ENCODE results near the gene FLOT1.
"Not testable (repeated sequence)": the region's sequence is repeated elsewhere in the genome, so short reads cannot be mapped to it uniquely, and the experiment has no call there.

FLOT1 gene

GRCh38 chr6:30723159-30723842 lies 19.2 kb downstream of the FLOT1 start:
- not testable (repeated sequence) for DNase-seq (ENCODE audit: low spot score)

GRCh38 chr6:30722280-30723112 lies 20.0 kb downstream of the FLOT1 start:
- DNase-seq (ENCODE audit: low spot score) = peak; percentile 71

DNA sequence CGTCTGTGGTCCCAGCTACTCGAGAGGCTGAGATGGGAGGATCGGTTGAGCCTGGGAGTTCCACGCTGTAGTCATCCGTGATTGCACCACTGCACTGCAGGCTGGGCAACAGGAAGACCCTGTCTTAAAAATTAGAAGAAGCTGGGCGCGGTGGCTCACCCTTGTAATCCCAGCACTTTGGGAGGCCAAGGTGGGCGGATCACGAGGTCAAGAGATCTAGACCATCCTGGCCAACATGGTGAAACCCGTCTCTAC lies 20.5 kb downstream of the FLOT1 start:
- not testable (repeated sequence) for DNase-seq (ENCODE audit: low spot score)

GRCh38 chr6:30721198-30722024 lies 21.1 kb downstream of the FLOT1 start:
- peak; percentile 94 for DNase-seq (ENCODE audit: low spot score)

GRCh38 chr6:30720738-30721197 lies 21.7 kb downstream of the FLOT1 start:
- DNase-seq (ENCODE audit: low spot score) = peak; percentile 40

- DNase-seq (ENCODE audit: low spot score) = peak; percentile 93
Measured at GRCh38 chr6:30719791-30720737, 22.4 kb downstream of the FLOT1 start, which contains the start of gene TUBB. TUBB (plus strand) TSS chr6:30720352; CDS start chr6:30720507, 155 bp downstream.

DNA sequence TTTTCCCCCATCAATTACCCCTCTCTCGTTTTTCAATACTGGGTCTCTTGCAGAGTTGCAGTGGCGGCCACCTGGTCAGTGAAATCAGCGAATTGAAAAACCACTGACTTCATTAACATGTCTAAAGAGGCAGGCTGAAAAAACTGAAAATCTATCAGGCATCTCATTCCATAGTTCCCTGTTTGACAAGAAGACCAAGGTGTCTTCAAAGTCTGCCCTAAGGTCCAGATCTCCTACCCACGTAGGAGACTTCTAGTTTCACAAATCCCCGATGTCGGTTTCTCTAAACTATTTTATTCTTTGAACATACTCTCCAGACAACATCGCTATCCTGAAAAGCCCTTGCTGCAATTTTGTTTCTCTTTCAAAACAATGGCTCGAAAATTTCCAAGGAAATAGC lies 23.1 kb downstream of the FLOT1 start:
- no peak for DNase-seq (ENCODE audit: low spot score)

DNA sequence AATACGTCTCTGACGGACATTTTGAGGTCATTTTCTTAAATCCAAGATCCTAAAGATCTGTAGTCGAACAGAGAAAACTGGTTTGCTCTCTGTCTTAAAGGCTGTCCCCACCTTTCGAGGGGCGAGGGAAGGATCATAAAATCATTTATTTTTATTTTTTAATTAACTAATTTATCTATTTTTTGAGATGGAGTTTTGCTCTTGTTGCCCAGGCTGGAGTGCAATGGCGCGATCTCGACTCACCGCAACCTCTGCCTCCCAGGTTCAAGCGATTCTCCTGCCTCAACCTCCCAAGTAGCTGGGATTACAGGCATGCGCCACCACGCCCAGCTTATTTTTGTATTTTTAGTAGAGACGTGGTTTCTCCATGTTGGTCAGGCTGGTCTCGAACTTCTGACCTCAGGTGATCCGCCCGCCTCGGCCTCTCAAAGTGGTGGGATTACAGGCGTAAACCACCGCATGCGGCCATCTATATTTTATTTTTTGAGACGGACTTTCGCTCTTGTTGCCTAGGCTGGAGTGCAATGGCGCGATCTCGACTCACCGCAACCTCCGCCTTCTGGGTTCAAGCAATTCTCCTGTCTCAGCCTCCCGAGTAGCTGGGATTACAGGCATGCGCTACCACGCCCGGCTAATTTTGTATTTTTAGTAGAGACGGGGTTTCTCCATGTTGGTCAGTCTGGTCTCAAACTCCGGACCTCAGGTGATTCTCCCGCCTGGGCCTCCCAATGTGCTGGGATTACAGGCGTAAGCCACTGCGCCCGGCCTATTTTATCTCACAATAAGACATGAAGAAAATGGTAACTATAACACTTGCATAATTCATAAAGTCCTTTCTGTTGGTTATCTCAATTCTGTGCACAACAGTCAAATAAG lies 24.4 kb downstream of the FLOT1 start:
- DNase-seq (ENCODE audit: low spot score) = not testable (repeated sequence)

GRCh38 chr6:30717129-30717844 lies 25.2 kb downstream of the FLOT1 start, which contains the start of gene MDC1:
MDC1 (minus strand) TSS chr6:30717281; CDS start chr6:30715175, 2,106 bp downstream.
- DNase-seq (ENCODE audit: low spot score) = peak; percentile 96

DNA sequence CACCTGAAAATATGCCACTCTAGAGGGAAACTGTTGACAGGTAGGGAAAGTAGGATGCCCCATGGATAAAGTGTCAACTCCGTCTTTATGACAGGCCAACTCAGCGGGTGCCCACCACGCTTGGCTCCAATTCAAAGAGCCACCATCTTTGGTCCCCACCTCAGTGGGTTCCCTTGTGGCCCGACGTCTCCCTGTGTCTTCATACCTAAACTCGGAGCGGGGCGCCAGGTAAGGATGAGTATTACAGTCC lies 25.7 kb downstream of the FLOT1 start:
- no peak for DNase-seq (ENCODE audit: low spot score)

DNA sequence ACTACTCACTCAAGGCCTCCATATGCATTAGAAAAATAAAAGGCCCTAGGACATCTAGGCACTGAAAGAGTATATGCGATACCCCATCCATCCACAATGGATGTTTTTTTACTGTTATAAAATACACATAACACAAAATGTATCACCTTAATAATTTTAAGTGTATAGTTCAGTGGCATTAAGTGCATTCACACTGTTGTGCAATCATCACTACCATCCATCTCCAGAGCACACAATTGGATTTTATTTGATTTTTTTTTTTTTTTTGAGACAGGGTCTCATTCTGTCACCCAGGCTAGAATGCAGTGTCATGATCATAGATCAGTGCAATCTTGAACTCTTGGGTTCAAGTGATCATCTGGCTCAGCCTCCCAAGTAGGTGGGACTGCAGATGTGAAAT lies 28.2 kb downstream of the FLOT1 start:
- no peak for DNase-seq (ENCODE audit: low spot score)

DNA sequence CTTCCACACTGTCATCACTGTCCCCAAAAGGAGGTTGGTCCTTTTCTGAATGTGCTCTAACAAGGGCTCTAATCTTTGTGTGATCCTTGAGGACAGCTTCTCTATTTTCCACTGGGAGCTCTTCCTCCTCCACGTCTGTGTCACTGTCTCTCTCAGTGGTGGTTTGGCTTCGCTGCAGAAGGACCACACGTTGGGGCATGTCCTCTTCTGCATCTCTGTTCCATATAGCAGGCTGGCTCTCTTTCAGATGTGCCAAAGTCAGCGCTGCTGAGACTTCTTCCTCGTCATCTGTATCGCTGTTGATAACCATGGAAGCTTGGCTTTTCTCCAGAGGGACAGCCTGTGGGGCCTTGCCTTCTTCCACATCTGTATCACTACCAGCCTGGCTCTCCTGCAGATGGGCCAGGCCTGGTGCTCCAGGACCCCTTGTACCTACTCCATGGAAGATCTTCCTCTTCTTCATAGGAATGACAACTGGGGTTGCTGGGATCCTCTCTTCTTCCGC lies 30.0 kb downstream of the FLOT1 start:
- no peak for DNase-seq (ENCODE audit: low spot score)

- no peak for DNase-seq (ENCODE audit: low spot score)
Measured at GRCh38 chr6:30711758-30712380, 30.6 kb downstream of the FLOT1 start.

- no peak for DNase-seq (ENCODE audit: low spot score)
Measured at GRCh38 chr6:30709101-30709868, 33.2 kb downstream of the FLOT1 start.

DNA sequence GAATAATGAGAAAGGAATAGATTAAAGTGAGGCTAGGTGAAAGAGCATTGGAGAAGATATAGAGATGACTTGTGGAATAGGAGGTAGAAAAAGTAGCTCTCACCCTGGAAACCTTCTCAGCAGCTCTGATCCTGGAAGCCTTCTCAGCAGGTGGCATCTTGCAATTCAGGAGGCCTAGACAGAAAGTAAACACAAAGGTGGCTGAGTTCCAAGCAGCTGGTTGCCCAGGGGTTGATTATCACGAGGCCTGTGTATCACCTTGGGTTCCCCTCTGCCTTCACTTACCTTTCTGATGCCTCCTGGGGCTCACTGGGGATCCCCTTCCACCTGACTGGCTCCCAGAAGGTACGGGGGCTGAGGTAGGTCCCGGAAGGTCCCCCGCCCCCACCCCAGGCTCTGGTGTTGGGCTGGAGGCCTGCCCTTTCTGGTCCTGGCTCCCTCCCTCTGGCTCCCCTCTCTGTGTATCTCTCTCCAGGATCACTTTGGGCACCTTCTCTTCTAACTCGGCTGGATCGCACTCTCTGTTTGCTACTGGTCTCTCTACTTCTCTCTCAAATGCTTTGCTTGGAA lies 35.1 kb downstream of the FLOT1 start:
- no peak for DNase-seq (ENCODE audit: low spot score)

- DNase-seq (ENCODE audit: low spot score) = no peak
Measured at GRCh38 chr6:30705620-30706019, 36.9 kb downstream of the FLOT1 start.

DNA sequence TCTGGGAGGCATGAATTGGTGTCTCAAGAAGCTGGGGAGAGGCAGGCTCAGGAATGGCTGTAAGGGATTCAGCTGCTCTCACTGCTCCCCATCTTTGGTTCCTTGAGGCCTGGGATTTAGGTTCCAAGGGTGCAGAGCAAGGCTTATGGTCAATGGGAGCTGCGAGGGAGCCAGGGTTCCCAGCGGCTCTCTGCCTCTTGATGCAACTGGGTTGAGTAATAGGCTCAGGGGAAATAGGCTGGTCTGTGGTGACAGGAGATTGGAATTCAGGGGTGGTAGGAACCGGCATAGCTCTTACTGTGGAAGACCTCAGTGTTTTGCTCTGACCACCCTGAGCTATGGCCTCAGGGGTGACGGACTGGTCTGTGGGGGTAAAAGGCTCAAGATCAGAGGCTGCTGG lies 38.7 kb downstream of the FLOT1 start:
- DNase-seq (ENCODE audit: low spot score) = no peak

- no peak for DNase-seq (ENCODE audit: low spot score)
Measured at GRCh38 chr6:30703011-30703410, 39.5 kb downstream of the FLOT1 start.

All from GM03348 (cell line).